ENCODE data around the gene ARHGDIA.

ARHGDIA gene

GRCh38 chr17:81870981-81871386 is at the start of gene ARHGDIA:
Gene ARHGDIA, minus strand, starts transcription at chr17:81871337. Its CDS starts 1,407 bp downstream, at chr17:81869930.
- TF ChIP-seq CTCF (conservative IDR thresholded peaks at IDR 0.05) = no peak
- peak within 1 kb of the TSS; percentile 100 for H3K27ac ChIP-seq

- TF ChIP-seq CTCF (conservative IDR thresholded peaks at IDR 0.05) = no peak
- H3K27ac ChIP-seq = peak overlapping the region; percentile 81; the same call in 1 of the 2 replicates
Observed at GRCh38 chr17:81918832-81919545, 47.9 kb upstream of the ARHGDIA start.

DNA sequence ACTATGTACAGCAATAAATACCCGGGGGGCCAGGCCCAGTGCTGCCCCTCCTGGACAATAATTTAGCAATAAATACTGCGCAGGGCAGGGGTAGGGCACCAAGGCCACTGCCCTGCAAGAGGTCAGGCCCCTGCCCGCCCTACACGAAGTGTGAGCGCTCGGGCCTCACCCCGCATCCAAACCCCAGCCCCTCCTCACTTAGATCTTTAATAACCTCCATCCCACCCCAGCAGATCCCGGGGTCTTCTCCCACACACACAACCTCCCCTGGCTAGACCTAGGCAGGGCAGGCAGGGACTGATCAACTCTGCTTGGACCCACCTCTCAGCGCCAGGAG is 47.2 kb upstream of the ARHGDIA start:
- peak overlapping the region; percentile 81 for H3K27ac ChIP-seq

DNA sequence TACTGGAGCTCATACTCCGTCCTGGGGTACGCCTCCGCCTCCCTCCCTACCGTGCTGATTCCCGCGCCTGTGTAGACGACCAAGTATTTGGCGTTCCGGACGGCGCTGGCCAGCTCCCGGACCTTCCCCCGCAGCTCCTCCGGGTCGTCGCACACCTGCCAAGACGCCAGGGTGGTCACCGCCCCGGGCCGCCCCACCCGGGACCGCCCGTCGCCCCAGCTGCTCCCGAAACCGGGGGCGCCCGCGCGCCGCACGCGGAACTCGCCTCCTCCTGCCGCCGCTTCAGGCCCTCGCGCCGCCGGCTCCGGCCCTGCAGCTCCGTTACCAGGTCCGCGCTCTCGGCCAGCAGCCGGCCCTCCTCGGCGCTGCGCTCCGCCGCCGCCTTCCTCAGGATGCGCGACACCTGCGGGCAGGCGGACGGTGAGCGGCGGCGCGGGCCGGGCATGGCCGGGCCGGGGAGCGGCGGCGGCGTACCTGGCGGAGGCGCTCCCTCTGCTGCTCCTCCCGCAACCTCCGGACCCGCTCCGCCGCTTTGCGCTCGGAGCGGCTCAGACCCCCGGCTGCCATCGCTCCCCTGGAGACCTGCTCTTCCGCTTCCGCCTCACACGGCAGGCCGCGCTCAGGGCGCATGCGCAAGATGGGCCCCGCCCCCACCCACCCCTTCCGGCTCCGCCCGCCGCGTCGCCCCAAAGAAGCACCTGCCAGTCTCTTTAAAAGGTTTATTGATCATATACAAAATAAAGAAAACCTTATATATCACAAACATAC is 46.6 kb upstream of the ARHGDIA start, which contains the start of gene SIRT7:
TSS of gene SIRT7 (minus strand) at position 612 of the 768 bp plus-strand sequence. CDS start at position 567, 45 bp downstream.
- no peak for TF ChIP-seq CTCF (conservative IDR thresholded peaks at IDR 0.05)
- H3K27ac ChIP-seq = peak within 1 kb of the TSS; percentile 81

GRCh38 chr17:81916234-81917001 is 45.3 kb upstream of the ARHGDIA start:
- TF ChIP-seq CTCF (conservative IDR thresholded peaks at IDR 0.05) = no peak
- H3K27ac ChIP-seq = peak overlapping the region; percentile 81; the same call in 1 of the 2 replicates

GRCh38 chr17:81915331-81915730 is 44.2 kb upstream of the ARHGDIA start:
- no peak for TF ChIP-seq CTCF (conservative IDR thresholded peaks at IDR 0.05)

GRCh38 chr17:81914103-81914850 is 43.1 kb upstream of the ARHGDIA start:
- no peak for TF ChIP-seq CTCF (conservative IDR thresholded peaks at IDR 0.05)

More at GRCh38 chr17:81915331-81915730, 44.2 kb upstream of the ARHGDIA start:
- H3K27ac ChIP-seq = peak overlapping the region; percentile 5; the same call in 1 of the 2 replicates

More at GRCh38 chr17:81914103-81914850, 43.1 kb upstream of the ARHGDIA start:
- no peak overlapping the region for H3K27ac ChIP-seq

All from VCaP (cell line).